ENCODE data around the gene MXRA7.
"Not testable (repeated sequence)": the region's sequence is repeated elsewhere in the genome, so short reads cannot be mapped to it uniquely, and the experiment has no call there.

The MXRA7 gene

DNA sequence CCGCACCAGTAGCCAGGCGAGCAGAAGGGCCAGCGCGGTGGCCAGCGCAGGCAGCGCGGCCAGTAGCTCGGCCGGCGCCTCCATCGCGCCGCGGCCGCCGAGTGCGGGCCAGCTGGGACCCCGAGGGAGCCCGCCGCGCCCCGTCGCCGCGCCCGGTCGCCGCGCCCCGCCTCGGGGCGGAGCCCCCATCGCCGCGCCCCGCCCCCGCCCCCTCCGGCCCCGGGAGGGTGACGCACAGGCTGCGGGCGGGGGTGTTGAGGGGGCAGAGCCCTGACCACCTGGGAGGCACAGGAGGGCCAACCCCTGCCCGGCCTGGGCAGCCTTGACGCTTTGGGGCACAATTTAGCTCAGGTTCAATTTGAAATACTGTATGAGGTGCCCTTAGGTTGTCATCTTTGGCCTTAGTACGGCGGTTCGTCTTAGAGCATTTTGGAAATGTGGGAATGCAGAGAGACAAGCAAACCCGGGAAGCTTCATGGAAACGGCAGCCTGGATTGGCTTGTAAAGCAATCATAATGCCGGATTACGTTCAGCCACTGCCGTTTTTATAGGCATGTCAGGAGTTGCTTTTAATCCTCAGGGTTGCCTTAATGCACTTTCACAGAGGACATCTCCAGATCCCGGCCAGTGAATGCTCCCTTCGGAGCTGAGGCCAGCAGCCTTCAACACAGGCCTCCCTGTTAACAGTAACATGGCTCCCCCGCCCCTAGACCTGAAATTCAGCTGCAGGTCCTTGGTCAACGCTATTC, at the start of gene MXRA7:
Gene MXRA7 (minus strand): TSS at position 103 of the 749 bp plus-strand sequence. CDS start 19 bp downstream, at position 84.
- peak; percentile 64 for DNase-seq

DNA sequence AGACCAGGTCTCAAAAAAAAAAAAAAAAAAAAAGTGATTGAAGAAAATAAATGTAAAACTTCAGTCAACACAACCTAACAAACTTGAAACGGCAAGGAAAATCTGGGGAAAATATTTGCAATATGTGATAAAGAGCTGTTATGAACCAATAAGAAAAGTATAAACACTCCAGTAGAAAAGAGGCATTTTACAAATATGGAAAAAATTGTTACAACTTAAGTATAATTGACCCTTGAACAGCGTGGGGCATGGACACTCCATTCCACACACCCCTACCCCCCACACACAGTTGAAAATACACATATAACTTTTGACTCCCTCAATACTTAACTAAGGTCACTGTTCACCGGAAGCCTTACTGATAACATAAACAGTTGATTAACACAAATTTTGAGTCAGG, 47.8 kb upstream of the MXRA7 start:
- no peak for DNase-seq

- DNase-seq, result no peak
Observed at GRCh38 chr17:76757256-76757655, 46.5 kb upstream of the MXRA7 start.

DNA sequence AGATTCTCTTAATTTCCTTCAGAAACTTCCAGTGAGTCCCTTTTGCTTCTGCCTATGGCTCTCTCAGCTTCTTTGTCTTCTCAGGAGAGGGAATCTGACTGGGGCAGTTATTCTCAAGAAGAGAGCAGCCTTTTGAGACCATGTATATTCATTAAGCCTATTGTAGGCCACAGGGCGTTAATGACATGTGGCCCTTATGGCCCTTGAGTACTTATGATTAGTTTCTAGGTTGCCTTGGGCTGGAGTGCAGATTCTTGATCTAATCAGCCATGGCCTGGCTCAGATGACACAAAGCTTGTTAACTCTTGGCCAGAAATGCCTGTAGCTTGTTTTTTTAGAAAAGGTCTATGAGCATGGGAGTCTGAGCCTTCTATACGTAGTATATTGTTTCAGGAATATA, 44.5 kb upstream of the MXRA7 start:
- no peak for DNase-seq

DNA sequence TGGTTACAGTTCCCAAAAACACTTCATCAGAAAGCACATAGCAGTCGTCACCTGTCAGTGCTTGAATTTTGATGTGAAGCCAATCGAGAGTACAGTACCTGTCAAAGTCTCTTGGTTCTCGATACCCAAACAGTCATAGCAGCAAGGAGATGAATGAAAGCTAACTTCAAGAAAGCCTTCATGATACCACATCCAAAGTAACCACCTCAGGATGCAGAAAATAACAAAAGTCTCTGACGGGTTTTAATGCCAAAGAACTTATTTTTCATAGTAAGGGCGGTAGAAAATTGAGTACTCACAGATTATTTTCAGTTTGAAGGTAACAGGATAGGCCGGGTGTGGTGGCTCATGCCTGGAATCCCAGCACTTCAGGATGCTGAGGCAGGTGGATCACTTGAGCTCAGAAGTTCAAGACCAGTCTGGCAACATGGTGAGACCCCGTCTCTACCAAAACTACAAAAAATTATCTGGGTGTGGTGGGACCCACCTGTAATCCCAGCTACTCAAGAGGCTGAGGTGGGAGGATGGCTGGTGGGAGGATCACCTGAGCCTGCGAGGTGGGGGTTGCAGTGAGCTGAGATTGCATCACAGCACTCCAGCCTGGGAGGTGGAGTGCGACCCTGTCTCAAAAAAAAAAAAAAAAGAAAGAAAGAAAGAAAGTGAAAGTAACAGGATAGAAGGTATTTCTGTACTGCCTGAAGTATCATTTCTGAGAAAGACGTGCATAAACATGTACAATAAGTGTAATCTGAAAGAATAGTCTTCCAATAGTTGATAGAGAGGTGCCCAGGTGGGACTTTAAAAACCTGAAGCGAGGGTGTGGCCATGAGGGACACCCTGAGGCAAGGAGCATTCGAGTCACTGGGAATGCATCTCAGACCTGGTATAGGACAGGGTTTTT, 42.5 kb upstream of the MXRA7 start:
- peak; percentile 63 for DNase-seq

GRCh38 chr17:76752006-76752405, 41.2 kb upstream of the MXRA7 start:
- peak; percentile 68 for DNase-seq

- no peak for DNase-seq
Observed at GRCh38 chr17:76751416-76751993, 40.7 kb upstream of the MXRA7 start.

DNA sequence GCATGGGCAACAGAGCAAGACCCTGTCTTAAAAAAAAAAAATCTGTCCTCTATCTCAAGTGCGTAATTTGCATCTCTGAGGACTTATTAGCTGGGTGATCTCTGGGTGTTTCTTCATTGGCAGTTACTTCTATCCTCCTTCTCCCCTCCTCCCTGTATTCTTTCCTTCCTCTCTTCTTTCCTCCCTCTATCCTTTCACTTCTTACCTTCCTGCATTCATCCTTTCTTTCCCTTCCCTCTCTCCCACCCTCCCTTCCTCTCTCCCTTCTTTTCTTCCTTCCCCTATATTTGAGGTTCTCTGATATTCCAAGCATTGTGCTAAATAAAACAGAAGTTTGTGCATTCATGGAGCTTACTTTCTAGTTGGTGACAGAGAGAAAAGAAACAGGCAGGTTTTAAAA, 37.9 kb upstream of the MXRA7 start:
- DNase-seq, result no peak

GRCh38 chr17:76747716-76748363, 37.1 kb upstream of the MXRA7 start:
- no peak for DNase-seq

GRCh38 chr17:76745785-76746184, 35.0 kb upstream of the MXRA7 start:
- not testable (repeated sequence) for DNase-seq

DNA sequence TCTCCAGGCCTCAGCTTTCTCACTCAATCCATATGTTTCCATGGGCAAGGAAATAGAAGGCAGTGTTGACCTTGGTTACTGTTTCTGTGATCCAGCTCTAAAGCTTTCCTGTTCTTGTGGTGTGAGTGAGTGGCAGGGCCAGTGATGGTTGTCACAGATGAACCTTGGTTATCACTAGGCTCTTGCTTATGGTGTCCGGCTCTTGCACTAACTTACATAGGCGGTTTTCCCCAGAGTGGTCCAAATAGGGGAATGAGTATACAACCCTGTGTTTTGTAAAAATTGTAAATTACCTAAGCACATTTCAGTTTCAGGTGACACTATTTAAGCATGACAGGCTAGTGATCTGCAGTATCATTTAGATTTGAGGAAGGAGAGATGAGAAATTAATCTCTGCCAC, 34.0 kb upstream of the MXRA7 start:
- DNase-seq, result no peak

DNA sequence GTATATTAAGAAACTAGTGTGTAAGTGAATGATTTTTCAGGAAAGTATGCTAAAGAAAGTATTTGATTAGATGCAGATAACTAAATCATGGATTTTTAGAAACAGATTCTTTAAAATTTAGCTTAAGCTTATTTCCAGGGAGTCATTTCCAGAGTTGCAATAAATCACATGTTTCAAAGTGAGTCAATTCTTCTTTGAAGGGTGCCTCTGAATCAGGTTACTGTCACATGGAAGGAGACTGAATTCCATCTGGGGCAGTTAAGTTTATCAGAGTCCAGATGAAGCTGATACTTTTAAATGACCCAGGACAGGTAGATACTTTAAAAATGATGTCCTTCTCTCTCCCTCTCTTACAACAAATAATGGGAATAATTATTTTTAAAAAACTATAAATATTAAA, 32.2 kb upstream of the MXRA7 start:
- no peak for DNase-seq

GRCh38 chr17:76740329-76741118, 29.8 kb upstream of the MXRA7 start:
- DNase-seq, result no peak

DNA sequence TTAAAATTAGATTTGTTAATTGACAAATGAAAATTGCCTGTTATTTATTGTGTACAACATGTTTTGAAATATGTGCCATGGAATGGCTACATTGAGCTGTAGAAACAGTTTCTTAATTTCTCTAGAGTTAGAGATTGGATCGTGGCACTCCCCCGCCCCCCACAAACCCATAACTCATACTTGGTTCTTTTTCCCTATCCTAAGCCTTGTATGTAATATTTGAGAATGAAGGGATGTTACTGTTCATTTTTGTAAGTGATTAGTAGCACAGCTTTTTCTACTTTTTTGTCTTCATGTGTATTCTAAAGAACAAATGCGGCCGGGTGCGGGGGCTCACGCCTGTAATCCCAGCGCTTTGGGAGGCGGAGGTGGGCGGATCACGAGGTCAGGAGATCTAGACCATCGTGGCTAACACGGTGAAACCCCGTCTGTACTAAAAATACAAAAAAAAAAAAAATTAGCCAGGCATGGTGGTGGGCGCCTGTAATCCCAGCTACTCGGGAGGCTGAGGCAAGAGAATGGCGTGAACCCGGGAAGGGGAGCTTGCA, 28.9 kb upstream of the MXRA7 start:
- DNase-seq, result not testable (repeated sequence)

- no peak for DNase-seq
Observed at GRCh38 chr17:76738468-76738850, 27.7 kb upstream of the MXRA7 start.

DNA sequence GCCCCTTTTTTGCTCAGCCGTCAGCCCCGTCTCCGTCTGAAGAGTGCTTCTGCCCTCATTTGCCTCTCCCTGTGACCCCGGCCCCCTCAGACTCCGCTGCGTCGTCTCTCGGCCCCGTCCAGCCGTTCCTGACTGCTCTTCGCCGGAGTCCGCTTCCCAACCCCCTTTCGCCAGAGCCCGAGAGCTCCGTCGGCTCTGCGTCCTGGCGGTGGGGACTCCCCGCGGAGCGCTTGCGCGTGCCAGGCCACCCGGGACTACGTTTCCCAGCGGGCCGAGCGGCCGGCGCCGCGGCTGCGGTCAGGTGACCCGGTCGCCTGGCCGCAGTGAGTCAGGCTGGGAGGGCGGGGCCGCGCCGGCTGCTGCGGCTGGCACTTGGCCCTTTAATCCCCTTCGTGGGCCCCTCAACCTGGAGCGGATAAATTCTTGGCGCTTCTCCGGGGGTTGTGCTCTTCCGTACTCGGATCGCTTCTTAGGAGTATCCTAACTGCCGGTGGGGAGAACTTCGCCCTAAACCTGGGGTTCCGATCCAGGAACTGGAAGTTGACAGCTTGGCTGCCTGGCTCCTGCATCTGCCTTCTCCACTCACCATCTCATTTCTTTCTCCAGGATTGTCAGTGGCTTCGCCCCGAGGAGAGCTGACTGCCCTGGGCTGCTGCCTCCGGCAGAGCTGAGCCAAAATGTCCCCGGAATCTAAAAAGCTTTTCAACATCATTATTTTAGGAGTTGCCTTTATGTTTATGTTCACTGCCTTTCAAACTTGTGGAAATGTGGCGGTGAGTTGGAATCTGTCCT, 27.1 kb upstream of the MXRA7 start, which contains the start of gene MFSD11:
Gene MFSD11 (plus strand): TSS at position 444 of the 792 bp plus-strand sequence. CDS start 234 bp downstream, at position 678.
- DNase-seq, result peak; percentile 92

DNA sequence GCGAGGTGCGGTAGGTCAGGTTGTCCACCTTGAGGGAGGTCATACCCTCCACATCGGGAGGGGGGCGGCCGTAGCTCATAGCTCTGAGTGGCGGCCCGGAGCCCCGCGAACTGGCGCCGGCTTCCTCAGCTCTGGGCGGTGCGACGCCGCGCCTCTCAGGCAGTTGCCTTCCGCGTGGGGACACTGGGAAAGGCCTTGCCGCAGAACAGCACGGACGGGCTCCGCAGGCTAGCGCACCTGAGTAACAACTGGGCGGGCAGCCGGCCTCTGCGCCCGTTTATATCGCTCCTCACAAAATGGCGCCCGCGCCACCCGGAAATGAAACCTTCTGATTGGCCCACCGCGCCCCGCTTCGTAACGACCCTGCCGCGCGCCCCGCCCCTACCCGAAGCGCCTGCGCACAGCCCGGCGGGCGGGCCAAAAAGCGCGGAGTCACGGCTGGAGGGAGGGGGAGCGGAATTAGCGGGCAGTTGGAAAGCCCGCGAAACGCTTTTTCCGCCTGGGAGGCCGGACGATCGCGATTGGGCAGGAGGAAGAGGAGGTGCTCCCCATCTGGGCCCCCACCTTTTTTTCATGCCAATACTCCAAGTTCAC, 26.4 kb upstream of the MXRA7 start, which contains the start of gene SRSF2:
Gene SRSF2 (minus strand): TSS at position 250 of the 594 bp plus-strand sequence. CDS start 171 bp downstream, at position 79.
- DNase-seq, result peak; percentile 99

GRCh38 chr17:76736349-76737081, 25.8 kb upstream of the MXRA7 start:
- DNase-seq, result peak; percentile 72

DNA sequence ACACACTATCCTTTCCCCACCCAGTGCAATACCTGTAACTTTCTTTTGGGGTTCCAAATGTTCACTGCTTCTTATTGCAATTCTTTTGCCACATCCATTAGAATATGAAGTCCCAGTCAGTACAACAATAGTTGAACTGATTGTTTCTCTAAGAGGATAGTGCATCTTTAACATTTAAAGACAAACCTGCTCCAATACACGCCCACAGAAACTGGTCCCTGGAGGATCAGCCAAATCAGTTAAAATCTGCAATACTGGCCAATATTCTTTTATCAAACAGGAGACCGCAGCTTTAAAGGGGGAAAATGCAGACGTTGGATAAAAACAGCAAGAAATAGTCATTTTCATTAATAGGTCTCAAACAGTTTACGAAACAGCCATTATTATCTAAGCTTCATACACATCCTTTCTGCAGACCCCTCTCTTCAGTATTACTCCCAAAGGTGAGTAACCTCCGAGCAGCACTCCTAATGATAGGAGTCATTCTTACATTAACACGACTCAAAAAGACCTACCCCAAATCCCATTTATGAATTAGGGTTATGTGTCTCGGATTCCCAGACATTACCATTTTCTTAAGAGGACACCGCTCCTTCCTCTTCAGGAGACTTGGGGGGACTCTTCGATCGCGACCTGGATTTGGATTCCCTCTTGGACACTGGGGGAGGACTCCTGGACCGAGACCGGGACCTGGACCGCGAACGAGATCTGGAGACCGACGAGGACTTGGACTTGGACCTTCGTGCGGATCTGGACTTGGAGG, 25.0 kb upstream of the MXRA7 start:
- no peak for DNase-seq

Measured in CD4-positive, alpha-beta T cell treated with Interleukin-17A for 1 hour (primary cell).